Spleen (tissue), 7 donors: Measurements from ENCODE around the gene FNBP1L.
"Not testable (repeated sequence)": the region's sequence is repeated elsewhere in the genome, so short reads cannot be mapped to it uniquely, and the experiment has no call there.

ENCODE experiments used
- CTCF ChIP-seq, 11 experiments: fragments of 200-600 bp in 7 of 11; fragments of 450-650 bp in 4 of 11; sonication (generic) in 4 of 11; IDR thresholded peaks in 8 of 11; conservative IDR thresholded peaks in 3 of 11; 1 replicate in 7 of 11; 2 replicates in 4 of 11; pipeline versions ENCODE4 v1.4.0 to v1.8.0; 2016 to 2021; ENCODE audit warnings: antibody characterized with exemption in 11 of 11, inconsistent platforms in 4 of 11, mild to moderate bottlenecking in 1 of 11
- POLR2A ChIP-seq, 3 donors: fragments of 450-650 bp; IDR thresholded peaks; one replicate each; pipeline ENCODE4 v1.5.1; 2017; ENCODE audit warnings: antibody characterized with exemption in 3 of 3, mild to moderate bottlenecking in 1 of 3
- POLR2AphosphoS5 ChIP-seq, 3 donors: sonication (generic); formaldehyde crosslinking; IDR thresholded peaks; one replicate each; pipeline ENCODE4 v1.5.1; 2017; ENCODE audit warnings: antibody characterized with exemption in 3 of 3
- donor health status: DM: no; HTN: no; CAD: no; lungs with moderate emphysema.
- donor health status: DM: no; HTN: no; CAD: no.
- donor health status: DM: no; HTN: no; CAD: no.

- not testable (repeated sequence) for TF ChIP-seq CTCF (IDR thresholded peaks at IDR 0.05 in 8 of 11, conservative IDR thresholded peaks at IDR 0.05 in 3 of 11); POLR2A (IDR thresholded peaks at IDR 0.05); POLR2AphosphoS5 (IDR thresholded peaks at IDR 0.05)
These were observed 143.4 kb downstream of the FNBP1L start for GRCh38 chr1:93591291-93591675.
